Activated T-helper 9 cell treated with anti-CD3 and anti-CD28 coated beads, Interleukin-2, amount 50 U/mL, for 16 hours (primary cell): ENCODE data around the gene MFSD6L.

Experiments
- DNase-seq: peaks from one replicate; pipeline ENCODE4 v3.0.0-alpha.2; 2020; ENCODE audit warnings: low read depth

The MFSD6L gene

DNA sequence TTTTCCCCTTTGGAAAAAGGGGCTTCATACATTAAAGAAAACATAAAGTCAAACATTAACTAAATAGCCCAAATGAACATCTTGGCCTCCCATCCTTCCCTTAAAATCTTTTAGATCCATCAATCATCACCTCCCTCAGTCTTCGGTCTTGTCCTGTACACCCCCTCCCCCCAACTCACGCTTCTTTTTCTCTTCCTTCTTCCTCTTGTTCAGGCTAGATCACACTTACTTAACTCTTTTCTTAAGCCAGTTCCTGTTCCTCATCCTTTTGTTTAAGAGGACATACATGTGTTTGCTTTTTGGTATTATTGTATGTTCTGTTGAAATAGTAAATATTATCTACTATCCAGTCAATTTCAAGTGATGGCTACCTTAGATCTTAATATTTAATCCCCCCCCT, 5.5 kb downstream of the MFSD6L start:
- DNase-seq = no peak

DNA sequence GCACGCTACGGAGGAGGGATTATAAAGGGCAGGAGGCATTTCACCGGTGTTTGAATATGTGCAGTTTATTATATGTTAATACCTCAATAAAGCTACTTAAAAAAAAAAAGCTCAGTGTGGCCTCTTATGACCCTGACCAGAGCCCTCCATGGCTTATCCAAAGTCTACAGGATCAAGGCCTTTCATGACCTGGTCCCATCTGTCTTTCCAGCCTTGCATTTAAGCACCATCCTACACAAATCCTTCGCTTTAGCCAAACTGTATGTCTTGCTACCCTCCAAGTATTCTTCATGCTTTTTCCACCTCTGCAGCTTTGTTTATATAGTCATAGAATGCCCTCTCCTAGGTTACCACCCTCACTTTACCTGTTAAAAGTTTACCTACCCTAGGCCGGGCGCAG, 6.5 kb downstream of the MFSD6L start:
- no peak for DNase-seq

DNA sequence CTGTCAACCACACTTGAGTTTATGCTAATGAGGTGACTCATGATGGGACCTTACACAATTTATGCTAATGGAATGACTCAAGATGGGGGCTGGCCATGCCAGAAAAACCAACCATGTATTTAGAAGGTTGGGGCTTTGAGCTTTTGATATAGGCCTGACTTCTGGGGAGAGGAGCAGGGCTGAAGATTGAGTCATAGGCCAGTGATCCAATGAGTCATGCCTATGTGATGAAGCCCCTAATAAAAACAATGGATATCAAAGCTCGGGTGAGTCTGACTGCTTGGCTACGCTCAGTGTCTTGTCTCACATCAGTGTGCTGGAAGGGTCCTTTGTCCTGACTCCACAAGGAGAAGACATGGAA, 7.3 kb downstream of the MFSD6L start:
- DNase-seq = no peak

DNA sequence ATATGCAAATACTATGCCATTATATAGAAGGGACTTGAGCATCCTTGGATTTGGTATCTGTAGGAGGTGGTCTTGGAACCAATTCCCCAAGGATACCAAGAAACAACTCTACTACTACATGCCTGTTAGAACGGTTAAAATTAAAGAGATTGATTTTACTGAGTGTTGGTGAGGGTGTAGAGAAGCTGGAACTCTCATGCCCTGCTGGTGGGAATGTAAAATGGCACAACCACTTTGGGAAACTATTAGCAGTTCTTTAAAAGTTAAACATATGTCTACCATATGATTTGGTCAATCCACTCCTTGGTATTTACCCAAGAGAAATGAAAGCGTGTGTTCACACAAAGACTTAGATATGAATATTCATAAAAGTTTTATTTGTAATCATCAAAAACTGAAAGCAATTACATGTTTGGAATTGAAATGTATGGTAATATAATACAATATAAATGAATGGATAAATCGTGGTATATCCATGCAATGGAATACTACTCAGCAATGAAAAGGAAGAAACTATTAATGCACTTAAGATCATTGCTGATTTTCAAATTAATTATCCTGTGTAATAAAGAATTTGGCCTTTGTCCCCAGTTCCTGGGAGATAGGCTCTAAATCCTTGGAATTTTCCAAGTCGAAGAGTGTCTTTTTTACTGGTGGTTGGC, 7.8 kb downstream of the MFSD6L start:
- no peak for DNase-seq

DNA sequence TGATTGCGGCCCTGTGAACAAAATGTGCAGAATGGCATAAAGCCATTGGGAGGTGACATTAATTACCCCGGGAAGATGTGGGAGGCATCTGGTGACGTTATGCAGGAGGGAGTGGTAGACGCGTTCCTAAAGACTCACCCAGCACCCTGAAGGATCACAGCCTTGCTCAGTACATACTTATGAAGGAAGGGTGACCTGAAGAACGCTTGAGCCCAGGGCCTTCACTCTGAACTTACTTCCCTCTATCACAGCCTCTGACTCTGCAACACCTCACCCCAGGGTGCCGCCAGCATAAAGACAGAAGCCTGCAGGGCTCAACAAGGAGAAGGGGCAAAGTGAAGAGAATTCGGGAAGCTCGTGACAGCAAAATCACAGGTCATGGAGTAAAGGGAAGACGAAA, 9.4 kb downstream of the MFSD6L start:
- no peak for DNase-seq

DNA sequence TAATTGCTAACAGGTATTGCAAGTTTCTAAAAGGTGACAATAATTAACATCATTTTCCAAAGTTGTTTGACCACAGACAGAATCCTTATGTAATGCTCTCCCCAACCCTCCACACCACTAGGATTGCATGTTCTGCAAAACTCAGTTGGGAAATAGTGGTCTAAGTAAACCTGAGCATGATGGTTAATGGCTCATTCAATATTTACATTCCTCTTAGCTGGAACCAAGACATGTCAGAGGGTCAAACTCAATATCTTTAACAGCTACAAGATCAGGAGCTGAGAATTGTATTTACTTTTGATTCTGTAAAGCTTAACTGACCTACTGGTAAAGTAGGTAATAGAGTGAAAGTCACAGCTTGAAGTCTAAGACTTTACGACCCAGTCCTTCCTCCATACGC, 10.2 kb downstream of the MFSD6L start:
- no peak for DNase-seq

DNA sequence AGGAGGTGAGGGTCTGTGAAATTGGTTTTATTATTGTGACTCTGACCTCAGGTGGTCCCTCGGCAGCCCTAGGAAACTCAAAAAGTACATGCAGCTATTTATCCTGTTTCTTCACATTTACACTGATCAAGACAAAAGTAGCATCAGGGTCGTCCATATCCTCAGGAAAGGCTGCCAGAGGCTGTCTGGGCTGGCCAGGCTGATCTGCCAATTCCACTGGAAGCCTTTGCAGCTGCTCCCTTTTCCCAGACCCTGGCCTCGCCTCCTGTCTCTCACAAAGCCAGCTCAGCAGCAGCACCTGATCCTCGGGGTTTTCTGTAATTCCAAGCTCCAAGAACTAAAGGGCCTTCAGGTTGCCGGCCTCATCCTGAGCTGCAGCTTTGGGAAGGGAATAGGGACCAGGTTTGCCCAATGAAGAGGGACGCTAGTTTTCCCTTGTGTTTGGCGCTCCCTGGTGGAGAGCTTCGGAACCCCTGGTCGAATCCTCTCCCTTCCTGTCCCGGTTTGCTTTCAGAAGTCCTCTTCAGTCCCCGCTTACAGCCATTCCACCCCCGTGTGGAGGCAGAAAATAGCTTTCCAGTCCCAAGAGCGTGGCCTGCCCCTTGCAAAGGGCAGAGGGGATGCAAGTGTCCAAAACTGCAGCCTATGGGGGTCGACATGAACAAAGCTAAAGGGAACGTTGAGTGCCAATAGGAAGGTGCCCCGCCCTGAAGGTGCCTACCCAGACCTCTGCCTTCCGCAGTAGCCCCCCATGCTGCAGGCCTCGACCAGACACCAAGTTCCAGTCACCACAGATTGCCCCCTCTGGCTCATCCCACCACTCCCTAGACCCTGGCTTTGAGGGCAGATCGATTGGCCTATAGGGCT, 13.4 kb downstream of the MFSD6L start:
- DNase-seq = peak; percentile 23

DNA sequence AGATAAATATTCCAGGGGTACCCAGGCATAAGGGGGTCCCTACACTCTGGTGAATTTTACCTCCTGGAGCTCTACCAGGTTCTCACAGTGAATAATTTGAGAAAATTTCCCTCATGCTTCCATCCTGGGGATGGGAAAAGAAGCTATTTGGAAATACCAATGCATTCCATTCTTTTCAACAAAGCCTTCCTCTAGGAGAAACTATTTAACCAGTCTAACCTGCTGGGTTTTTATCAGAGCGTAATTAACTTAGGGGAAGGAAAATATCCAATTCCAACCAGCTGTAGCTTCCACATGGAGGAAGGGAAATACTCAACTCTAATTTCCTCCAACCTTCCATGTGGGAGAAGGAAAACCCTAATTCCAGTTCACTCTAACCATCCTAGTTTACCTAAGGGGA, 17.0 kb downstream of the MFSD6L start:
- DNase-seq = no peak

DNA sequence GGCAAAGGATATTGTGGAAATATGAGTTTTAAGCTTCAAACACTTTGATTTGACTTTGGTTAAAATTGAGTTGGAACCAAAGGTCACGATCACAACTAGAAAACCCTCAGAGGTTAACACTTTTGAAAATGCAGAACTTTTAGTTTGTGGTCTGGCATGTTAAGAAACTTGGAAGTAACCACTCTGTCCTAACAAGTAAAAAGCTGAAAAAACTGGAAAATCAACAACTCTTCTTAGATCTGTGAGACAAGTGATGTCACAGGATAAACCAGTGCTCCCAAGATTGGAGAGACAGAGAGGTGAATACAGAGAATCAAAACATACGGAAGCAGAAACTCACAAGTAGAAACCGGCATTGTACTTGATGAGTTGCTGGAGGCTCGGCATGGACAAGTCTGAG, 17.4 kb downstream of the MFSD6L start:
- DNase-seq = no peak

DNA sequence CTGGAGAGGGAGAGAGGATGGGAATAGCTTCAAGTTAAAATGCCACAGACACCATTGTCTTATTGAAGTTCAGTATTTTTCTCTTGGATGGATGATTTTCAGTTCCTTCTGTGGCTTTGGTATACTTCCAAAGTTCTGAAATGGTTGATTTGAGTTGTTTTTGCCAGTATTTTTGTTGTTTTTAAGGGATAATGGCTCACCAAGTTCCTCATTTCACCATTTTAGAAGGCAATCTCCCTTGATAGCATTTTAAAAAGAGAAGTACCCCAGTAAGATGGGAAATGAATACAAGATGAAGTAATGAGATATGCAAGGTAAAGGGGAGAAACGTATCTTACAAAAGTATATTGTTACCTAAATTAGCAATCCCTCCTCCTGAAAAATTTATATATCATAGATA, 22.3 kb downstream of the MFSD6L start:
- no peak for DNase-seq

DNA sequence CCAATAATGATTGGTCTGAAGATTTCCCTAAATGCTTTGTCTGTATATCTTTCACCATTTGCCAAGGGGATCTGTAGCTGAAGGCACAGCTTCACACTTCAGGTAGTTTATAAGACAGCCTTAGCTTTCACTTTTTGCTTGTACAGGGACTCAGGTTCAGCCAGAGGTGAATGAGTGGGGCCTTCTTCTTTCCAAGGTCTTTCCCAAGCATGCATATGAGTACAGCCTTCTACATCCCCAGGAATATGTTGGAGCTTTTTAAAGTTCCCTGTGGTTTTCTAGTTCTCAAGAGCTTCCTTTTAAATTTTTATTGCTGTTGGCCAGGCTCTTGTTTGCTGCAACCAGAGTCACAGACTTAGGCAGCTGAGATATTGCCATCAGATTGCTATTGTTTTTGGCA, 22.9 kb downstream of the MFSD6L start:
- DNase-seq = no peak

DNA sequence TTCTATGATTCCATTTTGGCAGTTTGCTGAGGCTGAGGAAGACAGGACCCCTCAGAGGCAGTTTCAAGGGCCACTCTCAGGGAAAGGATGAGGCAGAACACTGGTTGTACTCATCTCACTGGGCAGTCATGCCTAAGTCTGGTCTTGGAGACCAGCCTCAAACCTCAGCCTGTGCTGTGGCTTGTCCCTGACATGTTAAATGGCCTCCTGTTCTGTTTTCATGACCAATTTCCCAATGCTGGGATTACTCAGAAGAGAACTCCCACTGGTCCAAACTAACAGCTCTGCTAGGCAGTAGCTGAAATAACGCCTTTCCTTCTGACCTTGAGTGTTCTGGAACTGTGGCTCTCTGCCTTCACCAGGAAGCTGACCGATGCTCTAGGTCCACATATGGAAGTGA, 32.4 kb downstream of the MFSD6L start:
- DNase-seq = no peak

DNA sequence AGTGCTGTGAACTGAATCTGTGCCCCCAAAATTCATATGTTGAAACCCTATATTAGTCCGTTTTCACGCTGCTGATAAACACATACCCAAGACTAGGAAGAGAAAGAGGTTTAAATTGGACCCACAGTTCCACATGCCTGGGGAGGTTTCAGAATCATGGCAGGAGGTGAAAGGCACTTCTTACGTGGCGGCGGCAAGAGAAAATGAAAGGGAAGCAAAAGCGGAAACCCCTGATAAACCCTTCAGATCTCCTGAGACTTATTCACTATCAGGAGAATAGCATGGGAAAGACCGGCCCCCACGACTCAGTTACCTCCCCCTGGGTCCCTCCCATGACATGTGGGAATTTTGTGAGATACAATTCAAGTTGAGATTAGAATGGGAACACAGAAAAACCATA, 37.2 kb downstream of the MFSD6L start:
- no peak for DNase-seq

DNA sequence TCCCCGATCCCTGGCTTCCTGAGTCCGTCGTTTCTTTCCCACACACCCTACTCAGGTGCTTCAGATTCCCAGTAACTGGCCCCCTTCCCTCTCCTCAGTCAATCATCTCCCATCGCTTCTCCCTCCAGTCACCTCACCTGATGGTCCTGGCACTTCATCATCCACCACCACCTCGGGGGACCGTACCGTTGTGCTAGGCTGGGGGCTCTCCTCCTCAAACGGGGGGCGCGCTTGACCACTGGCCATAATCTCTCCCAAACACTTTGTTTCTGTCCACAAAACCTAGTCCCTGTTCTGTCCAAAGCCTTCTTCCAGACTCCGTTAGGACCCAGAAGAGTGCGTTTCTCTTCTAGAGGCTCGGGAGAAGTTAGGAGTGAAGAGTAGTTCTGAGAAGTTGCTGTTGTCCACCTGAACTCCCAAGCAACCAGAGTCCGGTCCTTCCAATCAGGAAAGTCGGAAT, 41.0 kb downstream of the MFSD6L start, which contains the start of gene SPDYE4:
SPDYE4 (minus strand) TSS at position 410 of the 460 bp plus-strand sequence; CDS start at position 246, 164 bp downstream.
- DNase-seq = no peak

DNA sequence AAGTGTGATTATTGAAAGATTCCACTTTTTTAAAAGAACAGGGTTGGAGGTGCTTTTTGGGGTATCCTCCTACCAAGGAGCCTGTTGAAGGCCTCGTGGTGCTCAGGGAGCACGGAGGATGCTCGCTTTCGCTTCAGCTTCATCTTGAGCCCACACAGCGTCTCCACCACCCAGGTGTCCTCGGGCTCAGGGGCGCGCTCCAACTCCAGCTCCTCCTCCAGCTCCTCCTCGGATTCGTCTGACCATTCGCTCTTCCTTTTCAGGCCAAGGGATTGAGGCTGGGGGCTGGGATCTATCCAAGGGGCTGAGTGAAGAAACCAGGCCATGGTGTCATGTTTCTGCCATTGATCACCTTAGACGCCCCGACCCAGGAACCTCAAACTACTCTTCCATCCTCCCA, 42.0 kb downstream of the MFSD6L start:
- no peak for DNase-seq

DNA sequence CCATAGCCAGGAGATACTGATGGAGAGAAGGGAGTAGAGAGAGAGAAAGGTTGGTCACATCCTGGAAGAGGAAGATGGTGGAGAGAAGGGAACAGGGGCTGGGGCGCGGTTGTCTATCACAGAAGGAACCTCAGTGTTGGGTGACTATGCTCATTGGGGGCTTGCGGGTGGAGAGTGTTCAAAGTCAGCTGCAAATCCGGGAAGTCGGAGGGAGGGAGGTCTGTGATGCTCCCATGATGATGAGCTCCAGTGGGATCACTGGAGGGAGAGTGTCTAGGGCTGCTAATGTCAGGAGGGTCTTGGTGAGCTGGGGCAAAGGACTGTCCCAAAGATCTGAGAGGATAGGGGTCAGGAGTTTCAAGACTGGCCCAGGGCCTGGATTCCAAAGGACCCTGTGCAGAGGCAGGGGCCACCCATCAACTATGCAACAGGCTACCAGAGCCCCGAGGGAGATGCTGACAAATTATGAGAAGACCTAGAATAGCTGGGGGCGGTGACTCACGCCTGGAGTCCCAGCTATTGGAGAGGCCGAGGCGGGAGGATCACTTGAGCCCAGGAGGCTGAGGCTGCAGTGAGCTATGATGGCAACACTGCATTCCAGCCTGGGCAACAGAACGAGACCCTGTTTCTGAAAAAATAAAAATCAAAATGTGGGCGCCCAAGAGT, 43.4 kb downstream of the MFSD6L start:
- no peak for DNase-seq

DNA sequence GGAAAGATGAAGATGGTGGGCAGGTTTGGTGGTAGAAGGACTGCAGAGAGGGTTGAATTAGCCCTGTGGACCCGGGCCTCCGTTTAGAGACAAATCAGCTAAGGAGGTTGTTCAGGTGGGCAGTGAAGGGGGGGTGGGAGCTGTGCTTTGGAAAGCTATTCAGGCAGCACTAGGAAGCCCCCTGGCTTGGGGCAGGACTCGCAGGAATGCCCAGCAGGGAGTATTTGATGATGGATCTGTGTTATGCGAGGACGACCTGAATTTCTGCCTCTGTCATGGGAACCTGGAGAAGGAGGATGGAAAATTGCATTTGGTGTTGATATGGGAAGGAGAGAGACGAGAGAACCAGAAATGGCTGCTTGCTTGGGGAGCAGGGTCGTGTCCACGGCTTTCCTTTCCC, 44.3 kb downstream of the MFSD6L start:
- no peak for DNase-seq

DNA sequence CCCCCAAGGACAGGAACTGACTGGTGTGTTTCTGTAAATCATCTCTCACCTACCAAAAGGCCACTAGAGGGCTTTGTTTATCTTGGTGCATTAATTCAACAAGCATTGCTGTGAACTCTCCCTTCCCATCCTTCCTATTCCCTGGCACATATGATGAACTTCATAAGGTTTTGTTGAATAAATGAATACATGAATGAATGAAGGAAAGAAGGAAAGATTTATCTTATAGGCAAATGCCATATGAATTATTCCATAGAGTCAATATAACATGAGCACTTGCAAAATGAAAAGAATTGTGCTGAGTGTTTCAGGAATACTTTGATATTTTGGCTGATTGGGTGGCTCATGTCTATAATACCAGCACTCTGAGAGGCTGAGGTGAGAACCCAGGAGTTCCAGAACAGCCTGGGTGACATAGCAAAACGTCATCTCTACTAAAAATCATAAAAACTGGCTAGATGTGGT, 45.2 kb downstream of the MFSD6L start:
- DNase-seq = no peak

DNA sequence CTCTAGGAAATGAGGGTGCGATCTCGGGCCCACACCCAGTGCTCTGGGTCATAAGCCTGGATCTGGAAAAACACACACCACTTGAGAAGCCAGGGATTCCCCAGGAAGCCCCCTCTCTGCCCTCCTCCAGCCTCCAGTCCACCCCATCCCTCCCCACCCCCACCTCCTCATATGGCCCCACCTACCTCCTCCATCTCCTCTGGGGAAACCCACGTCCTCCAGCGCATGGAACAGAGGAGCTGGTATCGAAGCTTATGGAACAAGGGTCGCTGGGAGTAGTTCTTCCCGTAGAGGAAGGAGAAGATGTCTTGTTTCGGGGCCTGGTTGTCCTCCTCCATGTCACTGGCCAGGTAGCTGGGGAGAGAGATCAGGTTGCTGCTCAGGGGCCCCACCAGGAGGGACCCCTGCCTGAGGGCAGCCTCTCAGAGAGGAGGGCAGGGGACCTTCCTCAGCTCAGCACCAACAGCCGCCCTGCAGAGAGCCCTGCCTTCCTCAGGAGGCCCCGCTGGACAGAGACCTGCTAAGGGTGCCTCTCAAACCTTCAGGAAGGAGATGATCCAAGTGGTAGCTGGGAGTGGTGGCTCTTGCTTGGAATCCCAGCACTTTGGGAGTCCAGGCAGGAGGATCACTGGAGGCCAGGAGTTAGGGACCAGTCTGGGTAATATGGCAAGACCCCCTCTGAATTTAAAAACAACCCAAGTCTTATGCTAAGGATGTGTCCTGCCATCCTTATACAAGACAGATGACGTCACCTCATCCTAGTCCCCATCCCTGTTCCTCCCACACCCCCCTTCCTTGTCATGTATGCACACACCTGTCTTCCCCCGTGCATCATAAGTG, 45.8 kb downstream of the MFSD6L start:
- DNase-seq = no peak

DNA sequence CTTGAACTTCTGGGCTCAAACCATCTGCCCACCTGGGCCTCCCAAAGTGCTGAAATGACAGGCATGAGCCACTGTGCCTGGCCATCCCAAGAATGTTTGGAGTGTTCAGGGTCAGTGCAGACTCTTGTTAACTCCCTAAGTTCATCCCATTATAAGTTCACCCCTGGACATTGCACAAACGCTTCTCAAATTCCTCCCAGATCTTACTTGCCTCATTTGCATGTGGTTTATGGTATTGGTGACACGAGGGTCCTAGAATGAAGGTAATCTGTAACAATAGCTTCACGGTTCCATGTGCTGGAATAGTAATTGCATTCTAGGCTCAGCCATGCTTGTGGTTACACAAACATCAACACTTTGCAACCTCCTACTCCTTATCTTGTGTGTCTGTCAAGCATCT, 49.5 kb downstream of the MFSD6L start:
- no peak for DNase-seq

DNA sequence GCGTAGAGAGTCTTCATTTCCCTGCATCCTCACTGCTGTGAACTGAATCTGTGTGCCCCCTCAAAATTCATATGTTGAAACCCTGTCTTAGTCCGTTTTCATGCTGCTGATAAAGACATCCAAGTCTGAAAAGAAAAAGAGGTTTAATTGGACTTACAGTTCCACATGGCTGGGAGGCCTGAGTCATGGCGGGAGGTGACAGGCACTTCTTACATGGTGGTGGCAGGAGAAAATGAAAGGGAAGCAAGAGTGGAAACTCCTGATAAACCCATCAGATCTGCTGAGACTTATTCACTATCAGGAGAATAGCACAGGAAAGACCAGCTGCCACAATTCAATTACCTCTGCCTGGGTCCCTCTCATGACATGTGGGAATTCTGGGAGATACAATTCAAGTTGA, 51.4 kb downstream of the MFSD6L start:
- no peak for DNase-seq
